Suppressor macrophage (primary cell): ENCODE data around the gene PUM1.
A peak's percentile ranks its signal among the peaks of the same experiment; 100 is the strongest.
"Not testable (repeated sequence)": the region's sequence is repeated elsewhere in the genome, so short reads cannot be mapped to it uniquely, and the experiment has no call there.

ENCODE experiments used
- DNase-seq, 4 experiments: peaks; one replicate each; pipeline ENCODE4 v3.0.0-alpha.2; 2020 to 2022
- total RNA-seq, 17 experiments: gene quantifications; one replicate each; lab custom pipeline; 2026; ENCODE audit warnings: mixed read lengths in 6 of 17, inconsistent platforms in 3 of 17; lab: John Stamatoyannopoulos, UW

The PUM1 gene, protein sequence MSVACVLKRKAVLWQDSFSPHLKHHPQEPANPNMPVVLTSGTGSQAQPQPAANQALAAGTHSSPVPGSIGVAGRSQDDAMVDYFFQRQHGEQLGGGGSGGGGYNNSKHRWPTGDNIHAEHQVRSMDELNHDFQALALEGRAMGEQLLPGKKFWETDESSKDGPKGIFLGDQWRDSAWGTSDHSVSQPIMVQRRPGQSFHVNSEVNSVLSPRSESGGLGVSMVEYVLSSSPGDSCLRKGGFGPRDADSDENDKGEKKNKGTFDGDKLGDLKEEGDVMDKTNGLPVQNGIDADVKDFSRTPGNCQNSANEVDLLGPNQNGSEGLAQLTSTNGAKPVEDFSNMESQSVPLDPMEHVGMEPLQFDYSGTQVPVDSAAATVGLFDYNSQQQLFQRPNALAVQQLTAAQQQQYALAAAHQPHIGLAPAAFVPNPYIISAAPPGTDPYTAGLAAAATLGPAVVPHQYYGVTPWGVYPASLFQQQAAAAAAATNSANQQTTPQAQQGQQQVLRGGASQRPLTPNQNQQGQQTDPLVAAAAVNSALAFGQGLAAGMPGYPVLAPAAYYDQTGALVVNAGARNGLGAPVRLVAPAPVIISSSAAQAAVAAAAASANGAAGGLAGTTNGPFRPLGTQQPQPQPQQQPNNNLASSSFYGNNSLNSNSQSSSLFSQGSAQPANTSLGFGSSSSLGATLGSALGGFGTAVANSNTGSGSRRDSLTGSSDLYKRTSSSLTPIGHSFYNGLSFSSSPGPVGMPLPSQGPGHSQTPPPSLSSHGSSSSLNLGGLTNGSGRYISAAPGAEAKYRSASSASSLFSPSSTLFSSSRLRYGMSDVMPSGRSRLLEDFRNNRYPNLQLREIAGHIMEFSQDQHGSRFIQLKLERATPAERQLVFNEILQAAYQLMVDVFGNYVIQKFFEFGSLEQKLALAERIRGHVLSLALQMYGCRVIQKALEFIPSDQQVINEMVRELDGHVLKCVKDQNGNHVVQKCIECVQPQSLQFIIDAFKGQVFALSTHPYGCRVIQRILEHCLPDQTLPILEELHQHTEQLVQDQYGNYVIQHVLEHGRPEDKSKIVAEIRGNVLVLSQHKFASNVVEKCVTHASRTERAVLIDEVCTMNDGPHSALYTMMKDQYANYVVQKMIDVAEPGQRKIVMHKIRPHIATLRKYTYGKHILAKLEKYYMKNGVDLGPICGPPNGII
- 76.9 to 144 (median 111) reads per million in 17 experiments for total RNA-seq

DNA sequence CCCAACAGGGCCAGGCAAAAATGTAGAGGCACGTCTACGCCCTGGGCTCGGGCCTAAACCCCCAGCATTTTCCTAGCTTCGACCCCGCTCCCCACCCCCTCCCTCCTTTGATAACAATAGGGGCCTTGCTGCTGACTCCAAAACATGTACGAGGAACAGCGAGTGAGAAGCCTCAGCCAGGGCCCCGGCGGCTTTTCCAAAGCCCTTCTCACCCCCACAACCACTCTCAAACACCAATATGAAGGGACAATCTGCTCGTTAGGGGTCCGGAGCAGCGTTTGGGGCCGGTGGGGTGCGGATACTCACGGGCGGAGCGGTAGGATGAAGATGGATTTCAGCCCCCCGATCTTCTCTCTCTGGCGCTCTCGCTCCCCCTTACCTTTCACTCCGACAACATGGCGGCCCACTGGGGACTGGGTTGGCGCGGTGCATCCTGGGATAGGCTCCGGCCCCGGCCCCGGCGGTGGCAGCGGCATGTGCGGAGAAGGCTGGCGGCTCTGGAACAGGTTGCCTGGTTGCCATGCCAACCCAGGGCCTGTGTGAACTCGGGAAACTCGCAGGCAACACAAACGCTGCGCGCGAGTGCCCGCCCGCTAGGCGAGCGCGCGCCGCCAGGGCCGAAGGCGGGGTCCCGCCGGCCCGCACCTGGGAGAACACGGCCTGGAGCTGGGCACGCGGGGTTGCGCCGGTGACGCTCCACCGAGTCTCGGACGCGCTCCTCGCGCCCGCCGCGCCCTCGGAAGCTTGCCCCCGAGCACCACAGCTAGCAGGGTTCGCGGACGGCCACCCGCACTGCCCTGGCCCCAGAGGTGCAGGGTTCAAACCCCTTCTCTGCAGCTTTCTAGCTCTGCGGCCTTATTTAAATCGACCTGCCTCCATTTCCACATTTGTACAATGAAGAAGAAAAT, at the start of gene PUM1:
Gene PUM1 (minus strand): TSS at position 408 of the 908 bp plus-strand sequence. CDS start 6,151 bp downstream, outside the sequence.
- peak; percentile 96 to 98 (median 98) for DNase-seq

DNA sequence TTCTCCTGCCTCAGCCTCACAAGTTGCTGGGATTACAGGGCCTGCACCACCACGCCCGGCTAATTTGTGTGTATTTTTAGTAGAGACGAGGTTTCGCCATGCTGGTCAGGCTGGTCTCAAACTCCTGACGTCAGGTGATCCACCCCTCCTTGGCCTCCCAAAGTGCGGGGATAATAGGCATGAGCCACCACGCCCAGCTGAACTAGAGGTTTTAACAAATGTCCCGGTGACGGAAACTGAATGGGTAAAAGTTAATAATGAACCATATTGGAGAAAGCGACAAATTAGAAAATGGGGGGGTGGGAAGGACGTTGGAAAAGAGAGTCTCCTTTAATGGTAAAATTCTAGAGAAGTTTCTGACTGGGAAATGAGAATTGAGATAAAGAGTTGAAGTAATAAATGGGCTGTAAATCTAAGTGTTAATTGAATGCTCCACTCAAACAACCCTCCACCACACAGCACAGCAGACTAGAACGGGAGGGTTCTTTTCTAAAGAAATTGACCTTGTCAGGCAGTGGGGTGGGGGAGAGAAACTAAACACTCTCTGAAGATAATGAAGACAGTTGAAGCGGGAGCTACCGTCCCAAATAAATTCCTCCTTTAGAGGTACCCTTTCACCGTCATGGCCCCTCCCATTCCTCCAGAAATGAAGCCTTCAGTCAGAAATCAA, 46.9 kb upstream of the PUM1 start:
- no peak for DNase-seq

- DNase-seq: peak; percentile 31 to 83 (median 62)
Measured at GRCh38 chr1:31111290-31111951, 45.9 kb upstream of the PUM1 start.

GRCh38 chr1:31110846-31111245, 45.3 kb upstream of the PUM1 start:
- no peak for DNase-seq

- peak in 3 of 4 experiments; percentile 30 to 60 (median 47) for DNase-seq
Measured at GRCh38 chr1:31108861-31109260, 43.3 kb upstream of the PUM1 start.

DNA sequence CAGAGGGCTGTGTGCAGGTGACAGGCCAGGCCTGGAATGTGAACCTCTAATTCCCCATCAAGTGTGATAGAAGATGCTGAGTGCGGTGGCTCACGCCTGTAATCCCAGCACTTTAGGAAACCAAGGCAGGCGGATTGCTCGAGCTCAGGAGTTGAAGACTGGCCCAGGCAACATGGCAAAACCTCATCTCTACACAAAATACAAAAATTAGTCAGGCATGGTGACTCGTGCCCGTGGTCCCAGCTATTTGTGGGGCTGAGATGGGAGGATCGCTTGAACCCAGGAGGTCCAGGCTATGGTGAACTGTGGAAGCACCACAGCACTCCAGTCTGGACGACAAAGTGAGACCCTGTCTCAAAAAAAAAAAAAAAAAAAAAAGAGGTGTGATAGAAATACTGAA, 40.1 kb upstream of the PUM1 start:
- DNase-seq: no peak

GRCh38 chr1:31102501-31102950, 37.0 kb upstream of the PUM1 start:
- DNase-seq: peak; percentile 83 to 95 (median 84)

DNA sequence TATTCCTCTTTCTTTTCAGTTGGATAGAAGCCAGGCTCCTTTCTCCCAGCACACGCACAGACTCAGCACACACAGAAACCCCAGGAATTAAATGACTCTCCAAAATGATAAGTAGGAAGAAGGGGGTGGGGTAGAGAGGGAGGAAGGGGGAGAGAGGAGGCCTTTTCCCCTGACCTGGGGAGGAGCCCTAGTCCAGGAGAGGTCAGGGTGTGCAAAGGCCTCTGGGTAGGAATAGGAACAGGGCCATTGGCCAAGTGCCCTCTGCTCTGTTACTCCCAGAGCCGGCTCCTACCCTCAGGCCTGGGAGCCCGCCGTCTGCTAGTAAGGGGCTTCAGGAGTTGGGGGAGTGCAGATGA, 35.6 kb upstream of the PUM1 start:
- DNase-seq: peak; percentile 26 to 56 (median 38)

GRCh38 chr1:31099293-31100032, 33.9 kb upstream of the PUM1 start:
- no peak for DNase-seq

DNA sequence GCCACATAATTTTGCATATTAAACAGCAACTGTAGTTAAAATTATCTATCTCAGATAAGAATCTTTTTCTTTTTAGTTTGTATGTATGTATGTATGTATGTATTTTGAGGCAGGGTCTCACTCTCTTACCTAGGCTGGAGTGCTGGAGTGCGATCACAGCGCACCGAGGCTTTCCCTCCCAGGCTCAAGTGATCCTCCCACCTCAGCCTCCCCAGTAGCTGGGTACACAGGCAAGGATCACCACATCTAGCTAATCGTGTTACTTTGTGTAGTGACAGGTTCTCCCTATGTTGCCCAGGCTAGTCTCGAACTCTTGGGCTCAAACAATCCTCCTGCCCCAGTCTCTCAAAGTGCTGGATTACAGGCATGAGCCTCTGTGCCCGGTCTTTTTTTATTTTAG, 30.5 kb upstream of the PUM1 start:
- no peak for DNase-seq

GRCh38 chr1:31095298-31095981, 29.9 kb upstream of the PUM1 start:
- DNase-seq: no peak

DNA sequence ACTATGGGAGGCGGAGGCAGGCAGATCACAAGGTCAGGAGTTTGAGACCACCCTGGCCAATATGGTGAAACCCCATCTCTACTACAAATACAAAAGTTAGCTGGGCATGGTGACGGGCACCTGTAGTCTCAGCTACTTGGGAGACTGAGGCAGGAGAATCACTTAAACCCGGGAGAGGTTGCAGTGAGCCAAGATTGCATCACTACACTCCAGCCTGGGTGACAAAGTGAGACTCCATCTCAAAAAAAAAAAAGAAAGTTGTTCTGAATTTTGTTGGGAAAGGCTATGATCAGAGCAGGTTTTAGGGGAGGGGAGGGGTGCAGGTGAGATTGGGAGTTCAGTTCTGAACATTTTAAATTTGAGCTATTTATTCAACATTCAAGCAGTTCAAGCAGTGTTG, 22.6 kb upstream of the PUM1 start:
- DNase-seq: not testable (repeated sequence)

- DNase-seq: no peak
Measured at GRCh38 chr1:31084782-31085569, 19.5 kb upstream of the PUM1 start.

- no peak for DNase-seq
Measured at GRCh38 chr1:31082385-31082784, 16.9 kb upstream of the PUM1 start.

GRCh38 chr1:31073044-31073443, 7.5 kb upstream of the PUM1 start:
- no peak for DNase-seq

- DNase-seq: no peak
Measured at GRCh38 chr1:31072304-31072746, 6.8 kb upstream of the PUM1 start.

- no peak for DNase-seq
Measured at GRCh38 chr1:31069392-31069791, 3.9 kb upstream of the PUM1 start.

DNA sequence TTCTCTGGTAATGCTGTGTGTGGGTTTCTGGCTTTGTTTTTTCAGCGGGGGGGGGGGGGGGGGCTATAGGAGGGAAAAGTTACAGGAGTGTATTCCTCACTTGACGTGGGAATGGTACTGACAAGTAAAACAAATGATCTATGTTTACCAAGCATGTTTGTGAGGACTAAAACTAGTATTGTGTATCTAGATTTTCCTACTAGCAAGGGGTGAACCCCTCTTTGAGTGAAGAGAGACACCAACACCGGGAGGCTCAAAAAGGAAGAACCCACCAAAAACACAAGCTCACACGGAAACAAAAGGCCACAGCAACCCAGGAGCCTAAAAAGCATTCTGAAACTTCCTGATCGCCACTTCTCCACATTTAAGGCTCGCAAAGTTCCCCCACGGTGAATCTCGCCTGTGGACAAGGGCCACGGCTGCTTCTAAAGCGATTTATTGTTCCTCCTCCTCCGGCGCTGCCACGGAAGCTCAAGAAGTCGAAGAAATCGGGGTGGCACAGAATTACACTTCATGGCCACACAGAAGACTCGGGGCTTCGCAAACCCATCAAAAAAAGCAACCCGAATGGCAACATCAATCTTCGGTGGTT, 703 bp downstream of the PUM1 start:
- DNase-seq: peak; percentile 45 to 66 (median 58)
